Parietal lobe (tissue), 1 donor: Measurements from ENCODE around the gene OR4C16. TPM values are rescaled to one million over a fixed set of nuclear protein-coding genes. Genes with fewer than 3 reads are reported as not detected.

Experiments used
- total RNA-seq: library from RNA; depleted of rRNA; stranded (reverse); fragments of >200 nt; gene quantifications from one replicate; pipeline ENCODE4 v1.2.3, GENCODE V29; 2014

Gene OR4C16
- total RNA-seq, result not detected

GRCh38 chr11:55571828-55572227 lies at the start of gene OR4C16:
OR4C16 (plus strand) TSS chr11:55572128; CDS start chr11:55572128, 0 bp downstream.

GRCh38 chr11:55554169-55554568 lies 17.8 kb upstream of the OR4C16 start, which contains the start of gene OR4C15:
OR4C15 (plus strand) TSS chr11:55554469; CDS start chr11:55554469, 0 bp downstream.

GRCh38 chr11:55607545-55607944 lies 35.6 kb downstream of the OR4C16 start, which contains the start of gene OR4C11:
OR4C11 (minus strand) TSS chr11:55607645; CDS start chr11:55604373, 3,272 bp downstream.

Other genes with a start within 250 kb of the OR4C16 start
- not detected for gene OR4A16, start 228.9 kb upstream of the OR4C16 start, total RNA-seq
- not detected for gene OR4A15, start 204.2 kb upstream of the OR4C16 start, total RNA-seq
- gene OR4C15, start 17.7 kb upstream of the OR4C16 start, total RNA-seq, result not detected
- not detected for gene OR4C11, start 35.5 kb downstream of the OR4C16 start, total RNA-seq
- not detected for gene OR4P4, start 63.0 kb downstream of the OR4C16 start, total RNA-seq
- gene OR4S2, start 76.2 kb downstream of the OR4C16 start, total RNA-seq, result not detected
- gene OR4C6, start 90.1 kb downstream of the OR4C16 start, total RNA-seq, result not detected
- gene OR5D13, start 201.3 kb downstream of the OR4C16 start, total RNA-seq, result not detected
- gene OR5D14, start 223.4 kb downstream of the OR4C16 start, total RNA-seq, result not detected
- not detected for gene OR5L1, start 239.2 kb downstream of the OR4C16 start, total RNA-seq
- not detected for gene OR5D18, start 247.5 kb downstream of the OR4C16 start, total RNA-seq